GM19397 (cell line): ENCODE data around the gene UBE2D1.
A peak's percentile ranks its signal among the peaks of the same experiment; 100 is the strongest.
"Not testable (repeated sequence)": the region's sequence is repeated elsewhere in the genome, so short reads cannot be mapped to it uniquely, and the experiment has no call there.

ENCODE experiments used
- ATAC-seq: cut with Tn5 transposase; IDR thresholded peaks from one replicate; pipeline ENCODE4 v1.9.1; 2021; ENCODE audit warnings: mild to moderate bottlenecking, moderate library complexity; ENCODE audit not compliant: unreplicated experiment

Gene UBE2D1

DNA sequence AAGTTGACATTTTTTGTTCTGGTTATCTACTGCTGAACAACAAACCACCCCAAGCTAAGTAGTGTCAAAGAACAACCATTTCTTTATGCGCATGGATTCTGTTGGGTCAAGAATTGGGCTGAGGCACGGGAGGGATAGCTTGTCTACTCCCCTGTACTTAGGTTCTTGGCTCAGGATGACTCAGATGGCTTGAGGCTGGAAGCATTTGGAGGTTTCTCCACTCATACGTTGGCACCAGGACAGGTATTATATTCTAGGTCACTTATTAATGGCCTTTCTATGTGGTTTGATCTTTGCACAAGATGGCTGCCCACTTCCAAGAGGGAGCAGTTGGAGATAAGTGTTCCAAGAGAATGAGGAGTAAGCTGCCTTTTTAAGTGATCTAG, 38.6 kb downstream of the UBE2D1 start:
- no peak for ATAC-seq

GRCh38 chr10:58382489-58382995, 47.7 kb downstream of the UBE2D1 start:
- no peak for ATAC-seq

- ATAC-seq = no peak
Observed at GRCh38 chr10:58384095-58384494, 49.3 kb downstream of the UBE2D1 start.

DNA sequence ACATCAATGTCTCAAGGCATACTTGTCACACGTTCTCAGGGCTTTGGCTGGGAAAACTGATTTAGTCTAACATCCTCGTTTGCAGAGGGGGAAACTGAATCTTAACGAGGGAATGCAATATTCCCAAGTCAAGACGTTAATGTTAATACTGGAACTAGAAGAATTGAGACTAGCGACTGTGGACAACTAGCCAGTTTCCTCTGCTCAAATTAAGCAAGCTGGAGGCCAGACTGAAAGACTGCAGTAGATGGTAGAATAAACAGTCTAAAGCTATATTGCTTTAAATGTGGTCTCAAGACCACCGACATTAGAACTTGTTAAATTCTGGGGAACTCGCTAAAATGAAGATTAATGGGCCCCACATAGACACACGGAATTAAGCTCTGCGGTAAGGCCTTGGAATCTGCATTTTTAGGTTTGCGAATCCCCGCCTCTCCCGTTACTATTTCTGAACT, 49.8 kb downstream of the UBE2D1 start:
- no peak for ATAC-seq

DNA sequence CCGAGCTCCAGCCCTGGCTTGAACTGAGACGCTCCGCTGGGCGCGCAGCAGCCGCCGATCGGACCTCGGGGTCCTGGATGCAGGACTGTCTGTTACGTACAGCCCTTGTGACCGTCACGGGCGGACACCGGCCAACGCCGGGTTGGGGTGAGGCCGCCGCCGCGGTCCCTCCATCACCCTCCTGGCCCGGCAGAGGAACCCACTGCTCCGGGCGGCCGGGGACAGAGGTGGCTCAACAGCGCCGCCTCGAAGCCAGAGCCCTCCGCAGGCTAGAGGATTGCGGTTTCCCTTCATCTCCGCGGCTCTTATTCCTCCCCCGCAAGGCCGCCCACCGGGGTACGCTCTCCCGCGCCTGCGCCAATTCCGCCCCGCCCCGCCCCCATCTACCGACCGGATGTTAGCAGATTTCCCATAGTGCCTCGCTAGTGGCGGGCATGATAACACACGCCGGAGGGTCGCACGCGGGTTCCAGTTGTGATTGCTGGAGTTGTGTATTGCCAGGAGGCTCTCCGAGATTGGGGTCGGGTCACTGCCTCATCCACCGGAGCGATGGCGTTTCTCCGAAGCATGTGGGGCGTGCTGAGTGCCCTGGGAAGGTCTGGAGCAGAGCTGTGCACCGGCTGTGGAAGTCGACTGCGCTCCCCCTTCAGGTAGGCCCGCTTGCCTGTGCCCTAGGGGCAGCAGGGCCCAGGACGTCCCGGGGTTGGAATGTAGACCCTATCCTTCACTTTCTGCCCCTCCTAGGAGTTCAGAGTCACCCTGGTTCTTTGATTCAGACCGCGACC, 50.4 kb downstream of the UBE2D1 start, which contains the start of gene TFAM:
TFAM (plus strand) TSS at position 412 of the 785 bp plus-strand sequence; CDS start at position 550, 138 bp downstream.
- peak; percentile 93 for ATAC-seq

DNA sequence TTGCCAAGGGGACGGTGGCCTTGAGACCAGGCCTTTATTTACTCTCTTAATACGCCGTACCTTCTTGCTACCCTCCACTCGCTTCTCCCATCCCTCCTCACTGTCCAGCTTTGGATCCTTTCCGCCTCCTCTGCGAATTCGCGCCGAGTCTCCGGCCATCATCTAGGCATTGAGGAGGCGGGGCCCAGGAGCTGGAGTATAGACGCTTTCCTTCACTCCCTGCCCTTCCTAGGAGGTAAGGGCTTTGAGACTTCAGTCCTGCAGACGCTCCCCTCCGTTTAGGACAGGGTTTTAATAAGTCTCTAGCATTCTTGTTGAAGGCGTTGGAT, 50.9 kb downstream of the UBE2D1 start:
- peak; percentile 7 for ATAC-seq

DNA sequence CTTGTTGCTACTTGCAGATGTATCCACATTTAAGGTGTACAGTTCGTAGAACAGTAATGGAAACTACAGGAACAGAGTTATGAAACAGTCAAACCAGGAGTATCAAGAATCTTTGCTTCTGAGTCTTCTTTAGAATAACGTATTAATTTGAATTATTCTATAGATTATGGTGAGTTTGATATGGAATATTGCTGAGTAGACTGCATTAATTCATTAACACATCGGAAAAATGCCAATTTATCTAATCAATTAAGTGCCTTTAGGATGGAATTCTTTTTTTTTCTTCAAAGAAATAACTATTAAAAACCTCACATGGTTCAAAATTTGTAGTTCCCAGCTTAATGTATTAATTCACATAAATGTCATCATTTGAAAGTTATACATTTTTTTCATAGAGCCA, 54.2 kb downstream of the UBE2D1 start:
- ATAC-seq = no peak

DNA sequence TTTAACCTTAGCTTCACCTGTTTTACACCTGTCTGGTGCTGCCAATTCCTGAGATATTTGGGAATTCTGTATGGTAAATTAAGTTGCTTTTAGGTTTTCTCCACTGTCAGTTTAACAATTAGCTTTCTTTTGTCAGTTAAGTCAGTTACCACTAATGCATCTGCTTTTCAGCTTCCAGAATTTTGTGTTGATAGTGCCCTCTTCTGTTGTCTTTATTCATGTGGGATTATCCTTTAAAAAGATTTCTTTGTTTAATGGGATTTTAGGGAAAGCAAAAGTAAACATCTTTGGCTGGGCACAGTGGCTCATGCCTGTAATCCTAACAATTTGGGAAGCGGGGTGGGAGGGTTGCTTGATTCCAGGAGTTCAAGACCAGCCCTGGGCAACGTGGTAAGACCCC, 58.5 kb downstream of the UBE2D1 start:
- ATAC-seq = no peak

GRCh38 chr10:58394471-58394870, 59.7 kb downstream of the UBE2D1 start:
- ATAC-seq = no peak

GRCh38 chr10:58396057-58396456, 61.3 kb downstream of the UBE2D1 start:
- ATAC-seq = no peak

- ATAC-seq = no peak
Observed at GRCh38 chr10:58397830-58398229, 63.0 kb downstream of the UBE2D1 start.

- no peak for ATAC-seq
Observed at GRCh38 chr10:58399410-58399809, 64.6 kb downstream of the UBE2D1 start.

GRCh38 chr10:58400609-58401008, 65.8 kb downstream of the UBE2D1 start:
- ATAC-seq = no peak

- no peak for ATAC-seq
Observed at GRCh38 chr10:58404001-58404400, 69.2 kb downstream of the UBE2D1 start.

GRCh38 chr10:58409956-58410610, 75.3 kb downstream of the UBE2D1 start:
- no peak for ATAC-seq

DNA sequence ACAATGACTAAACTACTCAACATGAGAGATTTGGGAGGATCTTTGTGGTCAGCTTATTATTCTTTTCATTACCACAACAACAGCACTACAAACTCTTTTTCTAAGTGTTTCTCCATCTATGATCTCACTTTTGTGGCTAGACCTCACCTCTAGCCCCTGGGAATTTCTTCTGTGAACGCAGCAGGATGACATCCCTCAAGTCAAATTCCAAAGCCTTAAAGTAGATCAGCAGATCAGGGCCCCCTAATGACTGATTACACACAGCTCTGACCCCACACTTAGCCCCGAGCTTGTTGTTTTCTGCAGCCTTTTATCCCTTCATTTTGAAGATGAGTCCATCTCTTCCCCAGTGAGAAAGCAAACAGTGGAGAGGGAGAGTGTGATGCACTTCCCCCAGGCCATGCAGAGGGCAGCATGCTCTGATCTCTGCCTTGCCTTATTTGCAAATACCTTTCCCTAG, 77.7 kb downstream of the UBE2D1 start:
- no peak for ATAC-seq

- no peak for ATAC-seq
Observed at GRCh38 chr10:58414270-58415041, 79.7 kb downstream of the UBE2D1 start.

DNA sequence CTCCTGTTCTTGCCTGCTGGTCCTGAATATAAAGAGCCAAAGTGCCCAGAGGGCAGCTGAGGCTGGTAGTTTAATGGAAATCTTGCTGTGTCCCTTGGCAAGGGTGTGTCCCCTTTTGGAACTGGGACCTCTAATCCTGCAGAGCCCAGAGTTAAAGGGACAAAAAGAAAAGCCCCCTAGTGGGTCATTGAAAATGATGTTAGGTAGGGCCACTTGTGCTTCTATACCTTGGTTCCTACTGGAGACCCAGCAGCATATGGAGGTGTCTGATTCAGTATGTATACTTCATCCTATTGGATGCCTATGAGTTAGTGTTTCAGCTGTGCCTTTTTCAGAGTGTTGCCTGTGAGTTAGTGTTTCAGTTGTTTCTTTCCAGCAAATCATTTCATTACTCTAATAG, 81.0 kb downstream of the UBE2D1 start:
- no peak for ATAC-seq

- ATAC-seq = not testable (repeated sequence)
Observed at GRCh38 chr10:58417902-58418301, 83.1 kb downstream of the UBE2D1 start.
